NCI-H146 treated with DMSO at 0.1 percent for 48 hours (cell line): Measurements from ENCODE around the gene IFT122.

ENCODE experiments used
- DNase-seq: peaks from one replicate; lab custom pipeline; 2025; ENCODE audit not compliant: unreplicated experiment; lab: John Stamatoyannopoulos, UW

Gene IFT122

GRCh38 chr3:129567939-129568338 lies 127.9 kb downstream of the IFT122 start:
- DNase-seq, result no peak

- no peak for DNase-seq
Observed at GRCh38 chr3:129569856-129570255, 129.8 kb downstream of the IFT122 start.
